Prostate gland (tissue), 2 donors: ENCODE results near the gene TRIM7.

ENCODE experiments used
- POLR2A ChIP-seq: fragments of 450-650 bp; IDR thresholded peaks from one replicate; pipeline ENCODE4 v1.6.1; 2016; ENCODE audit warnings: antibody characterized with exemption, mild to moderate bottlenecking
- TF ChIP-seq, protein P1 (sequence below), 4 experiments: fragments of 200-600 bp in 2 of 4; fragments of 450-650 bp in 2 of 4; sonication (generic) in 2 of 4; IDR thresholded peaks; 1 replicate in 3 of 4; 2 replicates in 1 of 4; pipeline ENCODE4 v1.5.1; 2016 to 2019; ENCODE audit warnings: antibody characterized with exemption in 4 of 4, mild to moderate bottlenecking in 2 of 4, moderate library complexity in 2 of 4

DNA sequence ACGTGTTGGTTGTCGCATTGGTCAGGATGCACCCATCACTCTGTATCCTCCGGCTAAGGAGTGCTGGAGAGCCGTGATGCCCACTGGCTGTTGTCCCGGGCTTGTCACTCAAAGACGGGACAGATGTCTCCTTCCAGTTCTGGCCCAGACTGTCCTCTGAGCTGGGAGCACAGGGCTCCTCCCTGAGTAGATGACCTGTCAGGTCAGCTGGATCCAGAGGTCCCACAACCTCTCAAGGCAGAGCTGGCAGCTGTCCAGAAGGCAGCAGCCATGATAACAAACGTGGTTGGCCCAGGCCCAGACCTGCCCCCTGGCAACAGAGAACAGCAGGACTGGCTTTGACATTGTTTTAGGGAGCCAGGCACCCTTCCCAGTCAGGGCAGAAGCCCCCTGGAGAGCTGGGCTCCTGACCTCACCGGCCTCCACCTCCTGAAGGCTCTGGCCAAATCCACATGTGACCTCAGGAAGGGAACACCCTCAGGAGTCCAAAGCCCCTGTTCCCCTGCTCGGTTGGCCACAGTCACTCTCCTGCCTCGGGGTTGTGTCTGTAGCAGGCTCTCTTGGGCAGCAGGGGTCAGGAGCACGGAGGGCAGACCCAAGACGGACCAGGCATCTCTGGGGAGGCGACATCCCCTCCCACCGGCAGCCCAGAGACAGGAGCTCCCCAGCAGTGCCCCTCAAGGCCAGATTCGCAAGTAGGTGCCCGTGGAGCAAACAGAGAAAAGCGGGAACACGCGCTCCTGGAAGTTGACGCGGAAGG, 10.3 kb downstream of the TRIM7 start:
- TF ChIP-seq POLR2A: no peak
- TF ChIP-seq, protein P1, sequence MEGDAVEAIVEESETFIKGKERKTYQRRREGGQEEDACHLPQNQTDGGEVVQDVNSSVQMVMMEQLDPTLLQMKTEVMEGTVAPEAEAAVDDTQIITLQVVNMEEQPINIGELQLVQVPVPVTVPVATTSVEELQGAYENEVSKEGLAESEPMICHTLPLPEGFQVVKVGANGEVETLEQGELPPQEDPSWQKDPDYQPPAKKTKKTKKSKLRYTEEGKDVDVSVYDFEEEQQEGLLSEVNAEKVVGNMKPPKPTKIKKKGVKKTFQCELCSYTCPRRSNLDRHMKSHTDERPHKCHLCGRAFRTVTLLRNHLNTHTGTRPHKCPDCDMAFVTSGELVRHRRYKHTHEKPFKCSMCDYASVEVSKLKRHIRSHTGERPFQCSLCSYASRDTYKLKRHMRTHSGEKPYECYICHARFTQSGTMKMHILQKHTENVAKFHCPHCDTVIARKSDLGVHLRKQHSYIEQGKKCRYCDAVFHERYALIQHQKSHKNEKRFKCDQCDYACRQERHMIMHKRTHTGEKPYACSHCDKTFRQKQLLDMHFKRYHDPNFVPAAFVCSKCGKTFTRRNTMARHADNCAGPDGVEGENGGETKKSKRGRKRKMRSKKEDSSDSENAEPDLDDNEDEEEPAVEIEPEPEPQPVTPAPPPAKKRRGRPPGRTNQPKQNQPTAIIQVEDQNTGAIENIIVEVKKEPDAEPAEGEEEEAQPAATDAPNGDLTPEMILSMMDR (IDR thresholded peaks at IDR 0.05): no peak
